HCT116 (cell line): ENCODE data around the gene ZNF618. TPM values are rescaled to one million over a fixed set of nuclear protein-coding genes. Genes with fewer than 3 reads are reported as not detected.

Source experiments
- ATAC-seq: fragments of 200-7000 bp; cut with Tn5 transposase; 2 replicates; pipeline ENCODE4 v1.9.1; 2020; ENCODE audit warnings: mild to moderate bottlenecking, moderate library complexity
- BruUV-seq: library from RNA; stranded (reverse); fragments of 400-500 nt; replicated peaks from 2 replicates; lab custom pipeline; 2021; lab: Mats Ljungman, UMichigan
- CTCF ChIA-PET: fragments of 300-600 bp; sonication (Branson Sonifier 250); formaldehyde crosslinking; loops from one replicate; lab custom pipeline; 2021; ENCODE audit warnings: antibody characterized with exemption; lab: Charles Lee
- POLR2A ChIA-PET: fragments of 300-600, 350-600 bp; sonication (Branson Sonifier 250); formaldehyde crosslinking; loops from one replicate; lab custom pipeline; 2021; ENCODE audit warnings: antibody characterized with exemption; lab: Charles Lee
- RAD21 ChIA-PET, 2 experiments: fragments of 300-600 bp; sonication (Branson Sonifier 250); formaldehyde crosslinking; loops; one replicate each; lab custom pipeline; 2023; ENCODE audit warnings: low total read pairs in 2 of 2; ENCODE audit not compliant: uncharacterized antibody in 2 of 2, unreplicated experiment in 2 of 2, low non-redundant PET in 1 of 2; lab: Charles Lee
- DNase-seq: peaks from one replicate; pipeline ENCODE4 v3.0.0-alpha.2; 2010; ENCODE audit warnings: low read depth, low spot score
- H2AFZ ChIP-seq: fragments of 200-600 bp; shearing (Covaris generic), sonication (generic); 2 replicates; pipeline ENCODE4 v1.6.1; 2017; ENCODE audit warnings: low read depth, mixed run types, mixed read lengths, antibody characterized with exemption, low read length; ENCODE audit not compliant: poor library complexity, severe bottlenecking
- H3K27ac ChIP-seq: 2 replicates; pipeline ENCODE4 v1.5.1; 2012; ENCODE audit warnings: low read depth, low read length
- H3K27me3 ChIP-seq: fragments of 200-600 bp; sonication (generic); 2 replicates; pipeline ENCODE4 v1.6.1; 2016; ENCODE audit warnings: mixed run types, low read length, mixed read lengths; ENCODE audit not compliant: insufficient read depth
- H3K36me3 ChIP-seq, 2 experiments: fragments of 200-500 bp in 1 of 2; fragments of 200-600 bp in 1 of 2; sonication (Bioruptor generic) in 1 of 2; sonication (generic) in 1 of 2; 2 replicates each; pipeline versions ENCODE4 v1.5.1 to v1.6.1; 2014 to 2016; ENCODE audit warnings: low read length in 2 of 2, inconsistent platforms in 1 of 2, mixed read lengths in 1 of 2, mixed run types in 1 of 2; ENCODE audit not compliant: insufficient read depth in 2 of 2, control insufficient read depth in 1 of 2
- H3K4me1 ChIP-seq, 2 experiments: fragments of 200-600 bp in 1 of 2; sonication (generic) in 1 of 2; 2 replicates each; pipeline versions ENCODE4 v1.5.1 to v1.6.1; 2012 to 2017; ENCODE audit warnings: low read length in 2 of 2, inconsistent platforms in 1 of 2, mild to moderate bottlenecking in 1 of 2, mixed read lengths in 1 of 2, mixed run types in 1 of 2, moderate library complexity in 1 of 2; ENCODE audit not compliant: insufficient read depth in 2 of 2, control insufficient read depth in 1 of 2
- H3K4me2 ChIP-seq: fragments of 200-600 bp; sonication (generic); 2 replicates; pipeline ENCODE4 v1.6.1; 2017; ENCODE audit warnings: mixed run types, low read length, mixed read lengths
- H3K4me3 ChIP-seq, 2 experiments: fragments of 200-600 bp in 1 of 2; sonication (generic) in 1 of 2; replicated peaks in 1 of 2; 2 replicates each; pipeline ENCODE4 v1.5.1; 2011 to 2016; ENCODE audit warnings: low read length in 2 of 2, control low read depth in 1 of 2, low read depth in 1 of 2, mild to moderate bottlenecking in 1 of 2, mixed read lengths in 1 of 2, mixed run types in 1 of 2
- H3K79me2 ChIP-seq: fragments of 200-600 bp; sonication (generic); 2 replicates; pipeline ENCODE4 v1.6.1; 2017; ENCODE audit warnings: mild to moderate bottlenecking, mixed run types, low read length, moderate library complexity, mixed read lengths; ENCODE audit not compliant: insufficient read depth
- H3K9ac ChIP-seq: fragments of 200-600 bp; sonication (generic); 2 replicates; pipeline ENCODE4 v1.6.1; 2016; ENCODE audit warnings: low read length, mixed read lengths
- H3K9me2 ChIP-seq: fragments of 200-600 bp; sonication (generic), shearing (Covaris generic); 2 replicates; pipeline ENCODE4 v1.6.1; 2017; ENCODE audit warnings: mixed run types, mild to moderate bottlenecking, moderate library complexity; ENCODE audit not compliant: insufficient read depth
- H3K9me3 ChIP-seq, 2 experiments: fragments of 200-500 bp in 1 of 2; fragments of 200-600 bp in 1 of 2; sonication (Bioruptor generic) in 1 of 2; sonication (generic) in 1 of 2; 2 replicates each; pipeline ENCODE4 v1.6.1; 2014 to 2017; ENCODE audit warnings: low read length in 2 of 2, mixed read lengths in 2 of 2, inconsistent platforms in 1 of 2, low read depth in 1 of 2, mild to moderate bottlenecking in 1 of 2, mixed run types in 1 of 2, moderate library complexity in 1 of 2; ENCODE audit not compliant: control insufficient read depth in 1 of 2, insufficient read depth in 1 of 2
- H4K20me1 ChIP-seq: fragments of 200-600 bp; sonication (generic), shearing (Covaris generic); 2 replicates; pipeline ENCODE4 v1.6.1; 2017; ENCODE audit warnings: mixed run types, mild to moderate bottlenecking, moderate library complexity; ENCODE audit not compliant: insufficient read depth
- CBX3 ChIP-seq: IDR thresholded peaks from 2 replicates; pipeline ENCODE4 v1.6.1; 2012; ENCODE audit warnings: low read depth
- EGR1 ChIP-seq: IDR thresholded peaks from 2 replicates; pipeline ENCODE4 v1.6.1; 2012; ENCODE audit warnings: low read depth
- FOSL1 ChIP-seq: IDR thresholded peaks from 2 replicates; pipeline ENCODE4 v1.6.1; 2012; ENCODE audit warnings: low read depth
- MAX ChIP-seq: IDR thresholded peaks from 2 replicates; pipeline ENCODE4 v1.6.1; 2012
- POLR2A ChIP-seq: IDR thresholded peaks from 2 replicates; pipeline ENCODE4 v1.7.0; 2011; ENCODE audit warnings: borderline replicate concordance; ENCODE audit not compliant: insufficient read depth, insufficient read length; ENCODE audit errors: extremely low read depth
- RAD21 ChIP-seq: IDR thresholded peaks from 2 replicates; pipeline ENCODE4 v1.6.1; 2012; ENCODE audit warnings: low read depth, mild to moderate bottlenecking
- REST ChIP-seq: IDR thresholded peaks from 2 replicates; pipeline ENCODE4 v1.6.1; 2012; ENCODE audit warnings: low read depth
- YY1 ChIP-seq: IDR thresholded peaks from 2 replicates; pipeline ENCODE4 v1.6.1; 2011; ENCODE audit warnings: low read length, low read depth, moderate library complexity, mild to moderate bottlenecking; ENCODE audit not compliant: insufficient replicate concordance; ENCODE audit errors: extremely low read depth
- intact Hi-C: fragments of 100-400 bp; cut with micrococcal nuclease; formaldehyde crosslinking; loops from 2 replicates; pipeline ENCODE4 v1.10.0; 2022
- total RNA-seq: library from RNA; stranded (reverse); gene quantifications from one replicate; pipeline ENCODE4 v1.2.1, GENCODE V29; 2021; ENCODE audit not compliant: unreplicated experiment
- TF ChIP-seq, protein P1 (sequence below), 3 experiments: fragments of 200-600 bp in 1 of 3; sonication (generic) in 1 of 3; IDR thresholded peaks in 2 of 3; conservative IDR thresholded peaks in 1 of 3; 2 replicates each; pipeline ENCODE4 v1.5.1; 2012 to 2017; ENCODE audit warnings: low read depth in 2 of 3, low read length in 2 of 3, antibody characterized with exemption in 1 of 3, borderline replicate concordance in 1 of 3, control low read depth in 1 of 3, mild to moderate bottlenecking in 1 of 3, mixed read lengths in 1 of 3, mixed run types in 1 of 3, moderate library complexity in 1 of 3; ENCODE audit not compliant: insufficient read depth in 1 of 3
- TF ChIP-seq, protein P2 (sequence below): IDR thresholded peaks from 2 replicates; pipeline ENCODE4 v1.6.1; 2011; ENCODE audit warnings: mild to moderate bottlenecking, low read length, moderate library complexity; ENCODE audit not compliant: insufficient replicate concordance; ENCODE audit errors: extremely low read depth

ZNF618 gene
- total RNA-seq, 1 experiment from 2014 or later, result 13.5 TPM

DNA sequence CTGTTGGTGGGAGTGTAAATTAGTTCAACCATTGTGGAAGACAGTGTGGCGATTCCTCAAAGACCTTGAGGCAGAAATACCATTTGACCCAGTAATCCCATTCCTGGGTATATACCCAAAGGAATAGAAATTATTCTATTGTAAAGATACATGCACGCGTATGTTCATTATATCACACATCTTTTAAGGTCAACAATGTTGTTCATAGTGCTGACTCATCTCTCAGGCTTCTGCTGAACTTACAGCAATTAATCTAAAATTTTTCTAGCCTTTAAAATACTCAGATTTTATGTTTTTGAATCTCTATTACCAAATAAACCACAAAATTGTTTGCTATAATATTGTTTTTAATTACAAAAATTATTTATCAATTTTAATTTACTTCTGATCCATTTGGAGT, 38.8 kb upstream of the ZNF618 start:
- Histone ChIP-seq H3K27ac (no peak overlapping the region), H4K20me1 (no peaks in the 10 kb centered on the region), H3K9me2 (no peaks in the 10 kb centered on the region; the same call in 1 of the 2 replicates), H3K9ac (no peak overlapping the region), H3K4me2 (no peak overlapping the region), H2AFZ (no peak overlapping the region), H3K9me3 (no peaks in the 10 kb centered on the region), H3K27me3 (no peaks in the 10 kb centered on the region), H3K79me2 (no peaks in the 10 kb centered on the region), H3K36me3 (no peaks in the 10 kb centered on the region), H3K4me1 (no peaks in the 10 kb centered on the region), H3K4me3 (no peak overlapping the region)
- ChIA-PET RAD21 (no interaction called here), POLR2A (no interaction called here), CTCF (no interaction called here)
- ATAC-seq (no peak), DNase-seq (no peak)
- BruUV-seq, result no TSS peak
- intact Hi-C loops, result loop anchor here (10.0 kb wide), 1 partner anchor 57 kb away; no protein-coding TSS in a partner anchor
- TF ChIP-seq EGR1, result no peak
- no peak for TF ChIP-seq FOSL1
- TF ChIP-seq POLR2A, result no peak
- TF ChIP-seq RAD21, result no peak
- TF ChIP-seq REST, result no peak
- TF ChIP-seq, protein P1, sequence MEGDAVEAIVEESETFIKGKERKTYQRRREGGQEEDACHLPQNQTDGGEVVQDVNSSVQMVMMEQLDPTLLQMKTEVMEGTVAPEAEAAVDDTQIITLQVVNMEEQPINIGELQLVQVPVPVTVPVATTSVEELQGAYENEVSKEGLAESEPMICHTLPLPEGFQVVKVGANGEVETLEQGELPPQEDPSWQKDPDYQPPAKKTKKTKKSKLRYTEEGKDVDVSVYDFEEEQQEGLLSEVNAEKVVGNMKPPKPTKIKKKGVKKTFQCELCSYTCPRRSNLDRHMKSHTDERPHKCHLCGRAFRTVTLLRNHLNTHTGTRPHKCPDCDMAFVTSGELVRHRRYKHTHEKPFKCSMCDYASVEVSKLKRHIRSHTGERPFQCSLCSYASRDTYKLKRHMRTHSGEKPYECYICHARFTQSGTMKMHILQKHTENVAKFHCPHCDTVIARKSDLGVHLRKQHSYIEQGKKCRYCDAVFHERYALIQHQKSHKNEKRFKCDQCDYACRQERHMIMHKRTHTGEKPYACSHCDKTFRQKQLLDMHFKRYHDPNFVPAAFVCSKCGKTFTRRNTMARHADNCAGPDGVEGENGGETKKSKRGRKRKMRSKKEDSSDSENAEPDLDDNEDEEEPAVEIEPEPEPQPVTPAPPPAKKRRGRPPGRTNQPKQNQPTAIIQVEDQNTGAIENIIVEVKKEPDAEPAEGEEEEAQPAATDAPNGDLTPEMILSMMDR (IDR thresholded peaks at IDR 0.05 in 2 of 3, conservative IDR thresholded peaks at IDR 0.05 in 1 of 3; ENCODE audit: borderline replicate concordance in 1 of 3, insufficient read depth in 1 of 3, low read depth in 2 of 3, low read length in 2 of 3), result no peak
- TF ChIP-seq MAX, result no peak
- no peak for TF ChIP-seq YY1
- TF ChIP-seq, protein P2, sequence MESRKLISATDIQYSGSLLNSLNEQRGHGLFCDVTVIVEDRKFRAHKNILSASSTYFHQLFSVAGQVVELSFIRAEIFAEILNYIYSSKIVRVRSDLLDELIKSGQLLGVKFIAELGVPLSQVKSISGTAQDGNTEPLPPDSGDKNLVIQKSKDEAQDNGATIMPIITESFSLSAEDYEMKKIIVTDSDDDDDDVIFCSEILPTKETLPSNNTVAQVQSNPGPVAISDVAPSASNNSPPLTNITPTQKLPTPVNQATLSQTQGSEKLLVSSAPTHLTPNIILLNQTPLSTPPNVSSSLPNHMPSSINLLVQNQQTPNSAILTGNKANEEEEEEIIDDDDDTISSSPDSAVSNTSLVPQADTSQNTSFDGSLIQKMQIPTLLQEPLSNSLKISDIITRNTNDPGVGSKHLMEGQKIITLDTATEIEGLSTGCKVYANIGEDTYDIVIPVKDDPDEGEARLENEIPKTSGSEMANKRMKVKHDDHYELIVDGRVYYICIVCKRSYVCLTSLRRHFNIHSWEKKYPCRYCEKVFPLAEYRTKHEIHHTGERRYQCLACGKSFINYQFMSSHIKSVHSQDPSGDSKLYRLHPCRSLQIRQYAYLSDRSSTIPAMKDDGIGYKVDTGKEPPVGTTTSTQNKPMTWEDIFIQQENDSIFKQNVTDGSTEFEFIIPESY, result no peak
- no peak for TF ChIP-seq CBX3
